ENCODE results near the gene HTR1B.

The HTR1B gene

GRCh38 chr6:77463308-77463860 lies at the start of gene HTR1B:
TSS of gene HTR1B (minus strand) at chr6:77463491. CDS start at chr6:77463403, 88 bp downstream.
- DNase-seq, result no peak

- DNase-seq, result no peak
These were observed 49.3 kb upstream of the HTR1B start for GRCh38 chr6:77512554-77512953.

GRCh38 chr6:77511860-77512259 lies 48.6 kb upstream of the HTR1B start:
- no peak for DNase-seq

GRCh38 chr6:77502981-77503380 lies 39.7 kb upstream of the HTR1B start:
- DNase-seq, result no peak

- DNase-seq, result no peak
These were observed 29.2 kb upstream of the HTR1B start for GRCh38 chr6:77492530-77492929.

- no peak for DNase-seq
These were observed 24.6 kb upstream of the HTR1B start for GRCh38 chr6:77487808-77488425.

- no peak for DNase-seq
These were observed 19.7 kb upstream of the HTR1B start for GRCh38 chr6:77482981-77483380.

GRCh38 chr6:77474973-77475372 lies 11.7 kb upstream of the HTR1B start:
- no peak for DNase-seq

- no peak for DNase-seq
These were observed 11.1 kb upstream of the HTR1B start for GRCh38 chr6:77474286-77474956.

GRCh38 chr6:77470983-77471382 lies 7.7 kb upstream of the HTR1B start:
- no peak for DNase-seq

GRCh38 chr6:77468939-77469338 lies 5.6 kb upstream of the HTR1B start:
- no peak for DNase-seq

- peak; percentile 57 for DNase-seq
These were observed 3.5 kb upstream of the HTR1B start for GRCh38 chr6:77466451-77467437.

GRCh38 chr6:77466055-77466450 lies 2.8 kb upstream of the HTR1B start:
- peak; percentile 59 for DNase-seq

GRCh38 chr6:77464495-77464867 lies 1.2 kb upstream of the HTR1B start:
- DNase-seq, result no peak

GRCh38 chr6:77463861-77464494 lies 687 bp upstream of the HTR1B start:
- no peak for DNase-seq

GRCh38 chr6:77462359-77463307 lies 658 bp downstream of the HTR1B start:
- DNase-seq, result no peak

GRCh38 chr6:77461796-77462195 lies 1.5 kb downstream of the HTR1B start:
- DNase-seq, result no peak

GRCh38 chr6:77458421-77458820 lies 4.9 kb downstream of the HTR1B start:
- no peak for DNase-seq

GRCh38 chr6:77457720-77458349 lies 5.5 kb downstream of the HTR1B start:
- DNase-seq, result peak; percentile 61

- DNase-seq, result no peak
These were observed 6.6 kb downstream of the HTR1B start for GRCh38 chr6:77456531-77457248.
